IMR-90 (cell line): Measurements from ENCODE around the gene GIT1.
"Not testable (repeated sequence)": the region's sequence is repeated elsewhere in the genome, so short reads cannot be mapped to it uniquely, and the experiment has no call there.

ENCODE experiments used
- CEBPB ChIP-seq: IDR thresholded peaks from 2 replicates; pipeline ENCODE4 v1.6.1; 2012; ENCODE audit warnings: low read depth, low read length, improper control_type of control experiment
- CHD1 ChIP-seq: IDR thresholded peaks from 2 replicates; pipeline ENCODE4 v1.6.1; 2012; ENCODE audit warnings: low read depth, low read length, improper control_type of control experiment
- CTCF ChIP-seq: conservative IDR thresholded peaks from 2 replicates; pipeline ENCODE4 v1.5.1; 2012; ENCODE audit warnings: mild to moderate bottlenecking, low read depth, low read length, improper control_type of control experiment
- FOS ChIP-seq: fragments of 150-350 bp; IDR thresholded peaks from 2 replicates; pipeline ENCODE4 v1.6.1; 2016; ENCODE audit warnings: low read depth, low read length
- MAFK ChIP-seq: IDR thresholded peaks from 2 replicates; pipeline ENCODE4 v1.6.1; 2012; ENCODE audit warnings: low read depth, low read length, improper control_type of control experiment
- MAZ ChIP-seq: IDR thresholded peaks from 2 replicates; pipeline ENCODE4 v1.6.1; 2012; ENCODE audit warnings: low read depth, mild to moderate bottlenecking, low read length, improper control_type of control experiment, moderate library complexity, borderline replicate concordance
- NFE2L2 ChIP-seq: fragments of 150-350 bp; IDR thresholded peaks from 2 replicates; pipeline ENCODE4 v1.6.1; 2016; ENCODE audit warnings: low read depth, mild to moderate bottlenecking, low read length
- POLR2A ChIP-seq: IDR thresholded peaks from 2 replicates; pipeline ENCODE4 v1.6.1; 2012; ENCODE audit warnings: mild to moderate bottlenecking, low read depth, low read length
- RCOR1 ChIP-seq: IDR thresholded peaks from 2 replicates; pipeline ENCODE4 v1.6.1; 2012; ENCODE audit warnings: mild to moderate bottlenecking, low read length, improper control_type of control experiment; ENCODE audit not compliant: insufficient replicate concordance
- RFX5 ChIP-seq: IDR thresholded peaks from 2 replicates; pipeline ENCODE4 v1.8.0; 2012; ENCODE audit warnings: low read depth, mild to moderate bottlenecking, low read length, moderate library complexity
- SMC3 ChIP-seq: fragments of 150-350 bp; IDR thresholded peaks from 2 replicates; pipeline ENCODE4 v1.6.1; 2016; ENCODE audit warnings: low read depth, mild to moderate bottlenecking, antibody characterized with exemption, low read length, moderate library complexity
- TF ChIP-seq, protein P1 (sequence below): fragments of 150-350 bp; IDR thresholded peaks from 2 replicates; pipeline ENCODE4 v1.6.1; 2016; ENCODE audit warnings: low read depth, mild to moderate bottlenecking, low read length, moderate library complexity, borderline replicate concordance

DNA sequence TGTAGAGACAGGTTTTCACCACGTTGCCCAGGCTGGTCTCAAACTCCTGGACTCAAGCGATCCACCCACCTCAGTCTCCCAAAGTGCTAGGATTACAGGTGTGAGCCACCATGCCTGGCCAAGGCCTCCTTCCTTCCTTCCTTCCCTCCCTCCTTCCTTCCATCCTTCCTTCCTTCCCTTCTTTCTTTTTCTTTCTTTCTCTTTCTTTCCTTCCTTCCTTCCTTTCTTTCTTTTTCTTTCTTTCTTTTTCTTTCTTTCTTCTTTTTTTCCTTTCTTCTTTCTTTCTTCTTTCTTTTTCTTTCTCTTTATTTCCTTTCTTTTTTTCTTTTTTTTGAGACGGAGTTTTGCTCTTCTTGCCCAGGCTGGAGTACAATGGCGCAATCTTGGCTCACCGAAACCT, 31.3 kb downstream of the GIT1 start:
- TF ChIP-seq, protein P1, sequence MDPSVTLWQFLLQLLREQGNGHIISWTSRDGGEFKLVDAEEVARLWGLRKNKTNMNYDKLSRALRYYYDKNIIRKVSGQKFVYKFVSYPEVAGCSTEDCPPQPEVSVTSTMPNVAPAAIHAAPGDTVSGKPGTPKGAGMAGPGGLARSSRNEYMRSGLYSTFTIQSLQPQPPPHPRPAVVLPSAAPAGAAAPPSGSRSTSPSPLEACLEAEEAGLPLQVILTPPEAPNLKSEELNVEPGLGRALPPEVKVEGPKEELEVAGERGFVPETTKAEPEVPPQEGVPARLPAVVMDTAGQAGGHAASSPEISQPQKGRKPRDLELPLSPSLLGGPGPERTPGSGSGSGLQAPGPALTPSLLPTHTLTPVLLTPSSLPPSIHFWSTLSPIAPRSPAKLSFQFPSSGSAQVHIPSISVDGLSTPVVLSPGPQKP = not testable (repeated sequence)
- TF ChIP-seq CTCF, POLR2A, FOS, MAFK, RFX5, CEBPB, RCOR1, SMC3, NFE2L2, CHD1, MAZ: not testable (repeated sequence)
